Neutrophil (primary cell): ENCODE data around the gene C1orf167.

Experiments used
- H3K27ac ChIP-seq: fragments of 200-600 bp; sonication (generic); 2 replicates; pipeline ENCODE4 v1.5.1; 2016; ENCODE audit warnings: mild to moderate bottlenecking, moderate library complexity
- H3K27me3 ChIP-seq: fragments of 200-600 bp; sonication (generic); 2 replicates; pipeline ENCODE4 v1.6.0; 2016; ENCODE audit warnings: mild to moderate bottlenecking
- H3K36me3 ChIP-seq: fragments of 200-600 bp; sonication (generic); 2 replicates; pipeline ENCODE4 v1.5.1; 2017
- H3K4me1 ChIP-seq, 2 experiments: fragments of 200-600 bp in 1 of 2; sonication (generic) in 1 of 2; 1 replicate in 1 of 2; 2 replicates in 1 of 2; pipeline versions ENCODE4 v1.5.1 to v1.6.1; 2013 to 2016; ENCODE audit warnings: low read depth in 1 of 2, low read length in 1 of 2, mild to moderate bottlenecking in 1 of 2, moderate library complexity in 1 of 2; ENCODE audit not compliant: control insufficient read depth in 1 of 2, insufficient read depth in 1 of 2
- H3K4me3 ChIP-seq, 2 experiments: fragments of 200-600 bp in 1 of 2; sonication (generic) in 1 of 2; 1 replicate in 1 of 2; 2 replicates in 1 of 2; pipeline ENCODE4 v1.5.1; 2013 to 2016; ENCODE audit warnings: low read depth in 1 of 2, low read length in 1 of 2, mild to moderate bottlenecking in 1 of 2, moderate library complexity in 1 of 2
- H3K9me3 ChIP-seq: fragments of 200-600 bp; sonication (generic); 2 replicates; pipeline ENCODE4 v1.5.1; 2016
- CTCF ChIP-seq: fragments of 200-600 bp; sonication (generic); IDR thresholded peaks from 2 replicates; pipeline ENCODE4 v1.5.1; 2016; ENCODE audit warnings: antibody characterized with exemption

C1orf167 gene

DNA sequence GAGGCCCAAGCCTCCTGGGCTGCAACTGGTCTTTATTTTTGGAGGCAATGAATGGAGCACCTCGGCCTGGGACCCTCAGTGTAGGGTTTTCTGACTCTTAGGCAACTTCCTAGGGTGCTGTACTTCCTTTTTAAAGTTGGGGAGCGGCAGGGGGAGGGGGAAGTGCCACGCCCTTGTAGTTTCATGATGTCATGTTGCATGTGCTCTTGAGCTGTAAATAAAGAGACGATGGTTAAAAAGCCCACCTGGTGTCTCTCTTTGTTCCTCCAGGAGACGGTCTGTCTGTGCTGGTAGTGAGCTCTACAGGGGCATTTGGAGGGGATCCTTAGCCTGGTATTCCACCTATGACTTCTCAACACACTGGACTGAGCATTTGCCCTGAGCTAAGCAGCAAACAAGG, 36.4 kb upstream of the C1orf167 start:
- Histone ChIP-seq H3K27me3 (no peaks in the 10 kb centered on the region), H3K9me3 (no peaks in the 10 kb centered on the region), H3K27ac (peak overlapping the region; percentile 98), H3K36me3 (no peaks in the 10 kb centered on the region), H3K4me3 (peak overlapping the region; percentile 9 to 54), H3K4me1 (peaks cover 91 to 95% of the 10 kb centered on the region in 2 experiments)
- TF ChIP-seq CTCF = no peak

GRCh38 chr1:11727119-11727518, 34.9 kb upstream of the C1orf167 start:
- TF ChIP-seq CTCF = no peak
- Histone ChIP-seq H3K36me3 (no peaks in the 10 kb centered on the region), H3K9me3 (no peaks in the 10 kb centered on the region), H3K27ac (peak overlapping the region; percentile 98), H3K4me1 (peaks cover 96 to 98% of the 10 kb centered on the region in 2 experiments), H3K27me3 (no peaks in the 10 kb centered on the region), H3K4me3 (peak overlapping the region in 1 of 2 experiments; percentile 54)

- H3K27ac ChIP-seq = peak overlapping the region; percentile 98
Observed at GRCh38 chr1:11728126-11728806, 33.7 kb upstream of the C1orf167 start.

GRCh38 chr1:11729155-11729497, 32.9 kb upstream of the C1orf167 start:
- Histone ChIP-seq H3K4me3 (peak overlapping the region; percentile 64 to 69), H3K9me3 (no peaks in the 10 kb centered on the region), H3K27me3 (no peaks in the 10 kb centered on the region), H3K36me3 (no peaks in the 10 kb centered on the region), H3K4me1 (peaks cover 98 to 100% of the 10 kb centered on the region in 2 experiments), H3K27ac (peak overlapping the region; percentile 98)
- no peak for TF ChIP-seq CTCF

More at GRCh38 chr1:11728126-11728806, 33.7 kb upstream of the C1orf167 start:
- Histone ChIP-seq H3K36me3 (no peaks in the 10 kb centered on the region), H3K9me3 (no peaks in the 10 kb centered on the region), H3K4me3 (peak overlapping the region in 1 of 2 experiments; percentile 69), H3K4me1 (peaks cover 98 to 99% of the 10 kb centered on the region in 2 experiments), H3K27me3 (no peaks in the 10 kb centered on the region)
- TF ChIP-seq CTCF = no peak

GRCh38 chr1:11729498-11730428, 32.2 kb upstream of the C1orf167 start:
- Histone ChIP-seq H3K27me3 (no peaks in the 10 kb centered on the region), H3K9me3 (no peaks in the 10 kb centered on the region), H3K4me1 (peaks cover 98 to 99% of the 10 kb centered on the region in 2 experiments), H3K36me3 (no peaks in the 10 kb centered on the region), H3K27ac (peak overlapping the region; percentile 98), H3K4me3 (peak overlapping the region; percentile 64 to 69)
- TF ChIP-seq CTCF = no peak
